Measurements from ENCODE around the gene ZNF267. TPM values are rescaled to one million over a fixed set of nuclear protein-coding genes. Genes with fewer than 3 reads are reported as not detected.
"Not testable (repeated sequence)": the region's sequence is repeated elsewhere in the genome, so short reads cannot be mapped to it uniquely, and the experiment has no call there.

Gene ZNF267
- total RNA-seq, 1 donor from 2014 or later = 14.2 TPM

DNA sequence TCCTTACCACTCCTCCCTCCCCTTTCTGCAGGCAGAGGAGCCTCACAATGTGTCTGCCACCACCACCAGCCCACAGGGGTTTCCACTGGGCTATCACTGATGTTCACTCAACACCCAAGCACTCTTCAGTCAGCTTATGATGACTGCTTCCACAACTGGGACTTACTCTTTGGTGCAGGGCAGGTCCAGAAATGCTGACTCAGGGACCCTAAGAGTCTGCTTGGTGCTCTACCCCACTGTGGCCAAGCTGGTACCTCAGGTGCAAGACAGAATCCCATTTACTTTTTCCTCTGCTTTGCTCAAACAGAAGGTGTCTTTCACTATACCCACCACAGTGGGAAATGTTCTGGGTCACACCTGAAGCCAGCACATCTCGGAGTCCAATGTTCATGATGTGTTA lies 40.1 kb downstream of the ZNF267 start:
- TF ChIP-seq POLR2AphosphoS5 (IDR thresholded peaks at IDR 0.05; ENCODE audit: insufficient read depth in 1 of 2, low read depth in 1 of 2) (no peak), CTCF (IDR thresholded peaks at IDR 0.05) (no peak), POLR2A (IDR thresholded peaks at IDR 0.05) (no peak)
- H3K9me3 ChIP-seq = peaks cover 75% of the 10 kb centered on the region
- H3K27me3 ChIP-seq = no peaks in the 10 kb centered on the region
- no peak for DNase-seq (ENCODE audit: extremely low spot score in 2 of 2)
- intact Hi-C loops (cut with DNase I) = no loop called here
- H3K27ac ChIP-seq = no peak overlapping the region
- H3K36me3 ChIP-seq = peaks cover 10 to 40% of the 10 kb centered on the region in 2 donors
- H3K4me3 ChIP-seq = no peak overlapping the region
- H3K4me1 ChIP-seq = no peaks in the 10 kb centered on the region

GRCh38 chr16:31916056-31916488 lies 42.5 kb downstream of the ZNF267 start:
- Histone ChIP-seq H3K36me3 (peaks cover 10 to 40% of the 10 kb centered on the region in 2 donors), H3K9me3 (peaks cover 75% of the 10 kb centered on the region), H3K27me3 (no peaks in the 10 kb centered on the region), H3K27ac (no peak overlapping the region), H3K4me3 (no peak overlapping the region), H3K4me1 (no peaks in the 10 kb centered on the region)
- intact Hi-C loops (cut with DNase I) = no loop called here
- DNase-seq (ENCODE audit: extremely low spot score in 2 of 2) = no peak
- no peak for TF ChIP-seq CTCF (IDR thresholded peaks at IDR 0.05)
- no peak for TF ChIP-seq POLR2A (IDR thresholded peaks at IDR 0.05)
- no peak for TF ChIP-seq POLR2AphosphoS5 (IDR thresholded peaks at IDR 0.05; ENCODE audit: insufficient read depth in 1 of 2, low read depth in 1 of 2)

GRCh38 chr16:31920373-31920772 lies 46.8 kb downstream of the ZNF267 start:
- peaks cover 55% of the 10 kb centered on the region for H3K9me3 ChIP-seq
- intact Hi-C loops (cut with DNase I) = no loop called here
- TF ChIP-seq CTCF (IDR thresholded peaks at IDR 0.05) (no peak), POLR2A (IDR thresholded peaks at IDR 0.05) (no peak), POLR2AphosphoS5 (IDR thresholded peaks at IDR 0.05; ENCODE audit: insufficient read depth in 1 of 2, low read depth in 1 of 2) (no peak)
- H3K27me3 ChIP-seq = no peaks in the 10 kb centered on the region
- peaks cover 5 to 18% of the 10 kb centered on the region in 2 donors for H3K36me3 ChIP-seq
- H3K4me3 ChIP-seq = no peak overlapping the region
- H3K27ac ChIP-seq = no peak overlapping the region
- H3K4me1 ChIP-seq = no peaks in the 10 kb centered on the region
- no peak for DNase-seq (ENCODE audit: extremely low spot score in 2 of 2)

DNA sequence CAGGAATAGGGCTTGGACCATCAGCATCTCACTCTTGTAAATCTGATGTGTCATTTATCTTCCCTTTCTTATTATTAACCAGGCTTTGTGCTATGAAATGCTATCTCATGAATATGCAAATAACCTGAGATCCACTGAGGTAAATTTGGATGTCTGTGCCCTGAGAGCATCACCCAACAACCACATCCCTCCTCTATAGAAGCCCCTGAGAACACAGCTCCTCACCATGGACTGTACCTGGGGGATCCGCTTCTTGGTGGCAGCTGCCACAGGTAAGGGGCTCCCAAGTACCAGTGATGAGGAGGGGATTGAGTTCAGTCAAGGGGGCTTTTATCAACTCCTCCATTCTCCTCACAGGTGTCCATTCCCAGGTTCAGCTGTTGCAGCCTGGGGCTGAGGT lies 78.2 kb downstream of the ZNF267 start:
- H3K4me1 ChIP-seq; H3K36me3 ChIP-seq; DNase-seq (ENCODE audit: extremely low spot score in 2 of 2); intact Hi-C loops (cut with DNase I); H3K4me3 ChIP-seq; H3K9me3 ChIP-seq; H3K27me3 ChIP-seq; H3K27ac ChIP-seq: not testable (repeated sequence)

- H3K4me3 ChIP-seq; H3K9me3 ChIP-seq; DNase-seq (ENCODE audit: extremely low spot score in 2 of 2); H3K27ac ChIP-seq; H3K36me3 ChIP-seq; intact Hi-C loops (cut with DNase I); H3K4me1 ChIP-seq; H3K27me3 ChIP-seq: not testable (repeated sequence)
These were observed 78.6 kb downstream of the ZNF267 start for GRCh38 chr16:31952206-31952605.

GRCh38 chr16:31956221-31956620 lies 82.6 kb downstream of the ZNF267 start:
- H3K27ac ChIP-seq; intact Hi-C loops (cut with DNase I); H3K4me1 ChIP-seq: not testable (repeated sequence)

GRCh38 chr16:31960186-31960910 lies 86.7 kb downstream of the ZNF267 start:
- intact Hi-C loops (cut with DNase I); H3K36me3 ChIP-seq; H3K4me3 ChIP-seq; H3K27ac ChIP-seq; H3K4me1 ChIP-seq; DNase-seq (ENCODE audit: extremely low spot score in 2 of 2); H3K9me3 ChIP-seq; H3K27me3 ChIP-seq: not testable (repeated sequence)

More at GRCh38 chr16:31956221-31956620, 82.6 kb downstream of the ZNF267 start:
- not testable (repeated sequence) for H3K36me3 ChIP-seq; DNase-seq (ENCODE audit: extremely low spot score in 2 of 2); H3K4me3 ChIP-seq; H3K9me3 ChIP-seq; H3K27me3 ChIP-seq

Small RNA genes within 50 kb of the gene (small RNA-seq; reads per million reads assigned to genes)
- not detected for gene AC034105.2
- gene AC034105.4 = not detected

Measured in vagina (tissue), 2 donors.